ENCODE data around the gene BCAN. TPM values are rescaled to one million over a fixed set of nuclear protein-coding genes. Genes with fewer than 3 reads are reported as not detected.

BCAN gene
- polyA plus RNA-seq, 1 donor (not counting 4 experiments of a cell fraction or from before 2014, with no cell fraction given), result not detected

GRCh38 chr1:156623946-156624813, 17.7 kb upstream of the BCAN start:
- no peak for DNase-seq (ENCODE audit: low read depth, low spot score)
- Histone ChIP-seq H2AFZ (ENCODE audit: control insufficient read depth, low read length) (peak overlapping the region; percentile 68), H3K36me3 (ENCODE audit: control insufficient read depth in 2 of 2, extremely low read depth in 1 of 2, insufficient read depth in 2 of 2, low read length in 2 of 2) (no peaks in the 10 kb centered on the region), H3K9ac (ENCODE audit: control insufficient read depth, extremely low read depth, insufficient read depth, low read length) (no peak overlapping the region), H3K4me1 (ENCODE audit: control insufficient read depth, extremely low read depth, insufficient read depth, low read length) (no peaks in the 10 kb centered on the region), H3K9me1 (ENCODE audit: control insufficient read depth, extremely low read depth, insufficient read depth, low read length) (no peaks in the 10 kb centered on the region), H3K4me3 (ENCODE audit: control insufficient read depth in 2 of 3, extremely low read depth in 1 of 3, insufficient read depth in 2 of 3, low read depth in 1 of 3, low read length in 3 of 3) (peak overlapping the region in 2 of 3 experiments; percentile 20 to 35), H3K9me3 (ENCODE audit: control insufficient read depth, low read depth, low read length) (no peaks in the 10 kb centered on the region), H3K27me3 (ENCODE audit: control insufficient read depth, extremely low read depth, insufficient read depth, low read length) (peaks cover 44% of the 10 kb centered on the region), H4K20me1 (ENCODE audit: control insufficient read depth, extremely low read depth, insufficient read depth, low read length) (no peaks in the 10 kb centered on the region), H3K27ac (ENCODE audit: control insufficient read depth, insufficient read depth, low read length) (no peak overlapping the region), H3K79me2 (ENCODE audit: control insufficient read depth, insufficient read depth, low read length) (no peaks in the 10 kb centered on the region), H3K4me2 (ENCODE audit: control insufficient read depth, extremely low read depth, insufficient read depth, low read depth, low read length) (peak overlapping the region; percentile 66)
- dilution Hi-C loops (cut with MboI; ENCODE audit: extremely low pct_ligation_motif_present, low sequenced_read_pairs), result no loop called here
- peak in 2 of 3 experiments; percentile 50 to 62 for TF ChIP-seq CTCF (optimal IDR thresholded peaks at IDR 0.05 in 1 of 3, IDR thresholded peaks at IDR 0.05 in 1 of 3, conservative IDR thresholded peaks at IDR 0.05 in 1 of 3; ENCODE audit: extremely low read depth in 1 of 3, insufficient read depth in 2 of 3, low read length in 3 of 3)
- TF ChIP-seq EZH2 (IDR thresholded peaks at IDR 0.05; ENCODE audit: low read length), result peak; percentile 85
- no peak for FAIRE-seq

GRCh38 chr1:156624814-156625435, 17.0 kb upstream of the BCAN start:
- Histone ChIP-seq H4K20me1 (ENCODE audit: control insufficient read depth, extremely low read depth, insufficient read depth, low read length) (no peaks in the 10 kb centered on the region), H2AFZ (ENCODE audit: control insufficient read depth, low read length) (no peak overlapping the region), H3K9me3 (ENCODE audit: control insufficient read depth, low read depth, low read length) (no peaks in the 10 kb centered on the region), H3K36me3 (ENCODE audit: control insufficient read depth in 2 of 2, extremely low read depth in 1 of 2, insufficient read depth in 2 of 2, low read length in 2 of 2) (no peaks in the 10 kb centered on the region), H3K4me3 (ENCODE audit: control insufficient read depth in 2 of 3, extremely low read depth in 1 of 3, insufficient read depth in 2 of 3, low read depth in 1 of 3, low read length in 3 of 3) (no peak overlapping the region), H3K79me2 (ENCODE audit: control insufficient read depth, insufficient read depth, low read length) (no peaks in the 10 kb centered on the region), H3K27ac (ENCODE audit: control insufficient read depth, insufficient read depth, low read length) (no peak overlapping the region), H3K9ac (ENCODE audit: control insufficient read depth, extremely low read depth, insufficient read depth, low read length) (no peak overlapping the region), H3K9me1 (ENCODE audit: control insufficient read depth, extremely low read depth, insufficient read depth, low read length) (no peaks in the 10 kb centered on the region), H3K27me3 (ENCODE audit: control insufficient read depth, extremely low read depth, insufficient read depth, low read length) (peaks cover 36% of the 10 kb centered on the region), H3K4me2 (ENCODE audit: control insufficient read depth, extremely low read depth, insufficient read depth, low read depth, low read length) (peak overlapping the region; percentile 66), H3K4me1 (ENCODE audit: control insufficient read depth, extremely low read depth, insufficient read depth, low read length) (no peaks in the 10 kb centered on the region)
- dilution Hi-C loops (cut with MboI; ENCODE audit: extremely low pct_ligation_motif_present, low sequenced_read_pairs), result no loop called here
- DNase-seq (ENCODE audit: low read depth, low spot score), result no peak
- TF ChIP-seq EZH2 (IDR thresholded peaks at IDR 0.05; ENCODE audit: low read length) (peak; percentile 46), CTCF (optimal IDR thresholded peaks at IDR 0.05 in 1 of 3, IDR thresholded peaks at IDR 0.05 in 1 of 3, conservative IDR thresholded peaks at IDR 0.05 in 1 of 3; ENCODE audit: extremely low read depth in 1 of 3, insufficient read depth in 2 of 3, low read length in 3 of 3) (no peak)
- FAIRE-seq, result no peak

Data from keratinocyte (primary cell).